AG09319 (cell line): ENCODE measurements around the gene PAQR3.

Experiments
- DNase-seq: peaks from one replicate; pipeline ENCODE4 v3.0.0-alpha.2; 2010; ENCODE audit warnings: low read depth; ENCODE audit errors: extremely low read depth
- TF ChIP-seq, protein P1 (sequence below): IDR thresholded peaks from 2 replicates; pipeline ENCODE4 v1.5.1; 2011; ENCODE audit warnings: low read depth, mild to moderate bottlenecking, inconsistent platforms, low read length, moderate library complexity

Gene PAQR3

DNA sequence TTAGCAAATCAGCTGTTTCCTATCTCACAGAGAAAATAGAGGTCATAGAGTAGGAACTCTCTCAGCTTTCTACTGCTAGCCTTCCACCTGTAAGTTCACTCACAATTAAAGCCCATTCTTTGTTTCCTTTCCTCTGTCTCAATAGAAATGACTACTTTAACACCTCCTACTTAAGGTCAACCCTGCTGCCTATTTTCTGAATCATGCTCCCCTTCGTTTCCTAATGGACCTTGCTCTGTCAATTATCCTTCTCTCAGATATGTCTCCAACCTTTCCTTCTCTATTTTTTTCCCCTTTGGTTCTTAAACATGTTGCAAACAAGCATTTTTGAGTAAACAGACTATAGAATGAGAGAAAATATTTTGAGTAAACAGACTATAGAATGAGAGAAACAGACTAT is 5.1 kb upstream of the PAQR3 start:
- TF ChIP-seq, protein P1, sequence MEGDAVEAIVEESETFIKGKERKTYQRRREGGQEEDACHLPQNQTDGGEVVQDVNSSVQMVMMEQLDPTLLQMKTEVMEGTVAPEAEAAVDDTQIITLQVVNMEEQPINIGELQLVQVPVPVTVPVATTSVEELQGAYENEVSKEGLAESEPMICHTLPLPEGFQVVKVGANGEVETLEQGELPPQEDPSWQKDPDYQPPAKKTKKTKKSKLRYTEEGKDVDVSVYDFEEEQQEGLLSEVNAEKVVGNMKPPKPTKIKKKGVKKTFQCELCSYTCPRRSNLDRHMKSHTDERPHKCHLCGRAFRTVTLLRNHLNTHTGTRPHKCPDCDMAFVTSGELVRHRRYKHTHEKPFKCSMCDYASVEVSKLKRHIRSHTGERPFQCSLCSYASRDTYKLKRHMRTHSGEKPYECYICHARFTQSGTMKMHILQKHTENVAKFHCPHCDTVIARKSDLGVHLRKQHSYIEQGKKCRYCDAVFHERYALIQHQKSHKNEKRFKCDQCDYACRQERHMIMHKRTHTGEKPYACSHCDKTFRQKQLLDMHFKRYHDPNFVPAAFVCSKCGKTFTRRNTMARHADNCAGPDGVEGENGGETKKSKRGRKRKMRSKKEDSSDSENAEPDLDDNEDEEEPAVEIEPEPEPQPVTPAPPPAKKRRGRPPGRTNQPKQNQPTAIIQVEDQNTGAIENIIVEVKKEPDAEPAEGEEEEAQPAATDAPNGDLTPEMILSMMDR = no peak
- no peak for DNase-seq

DNA sequence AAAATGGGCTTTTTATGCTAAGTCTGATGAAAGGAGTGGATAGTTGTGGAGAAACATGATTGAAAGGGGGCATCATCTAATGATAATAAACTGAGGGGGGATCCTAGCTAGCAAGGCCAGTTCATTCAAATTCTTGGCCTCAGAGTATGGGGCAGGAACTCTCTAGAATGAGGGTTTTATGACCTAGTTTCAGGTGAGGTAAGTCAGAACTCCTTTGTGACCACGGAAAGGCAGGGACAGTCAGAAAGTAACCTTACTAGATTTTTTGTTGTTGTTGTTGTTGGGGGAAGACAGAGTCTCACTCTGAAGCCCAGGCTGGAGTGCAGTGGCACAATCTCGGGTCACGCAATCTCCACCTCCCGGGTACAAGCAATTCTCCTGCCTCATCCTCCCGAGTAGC is 1.5 kb upstream of the PAQR3 start:
- TF ChIP-seq, protein P1 = no peak
- DNase-seq = no peak

DNA sequence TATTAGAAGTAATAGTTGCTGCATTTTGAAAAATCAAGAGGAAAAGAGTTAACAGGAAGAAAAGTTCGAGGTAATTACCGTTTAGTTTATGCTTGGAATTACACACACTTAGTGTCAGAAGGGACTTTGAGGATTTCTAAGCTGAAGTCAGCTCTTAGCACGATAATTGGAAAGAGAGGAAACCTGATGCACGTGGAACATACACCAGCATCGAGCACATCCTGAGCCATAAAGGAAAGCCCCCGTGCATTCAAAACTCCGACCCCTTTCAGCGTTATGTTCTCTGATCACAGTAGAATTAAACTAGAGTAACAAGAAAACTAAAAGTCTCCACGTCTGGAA is 400 bp upstream of the PAQR3 start:
- TF ChIP-seq, protein P1 = no peak
- DNase-seq = no peak

DNA sequence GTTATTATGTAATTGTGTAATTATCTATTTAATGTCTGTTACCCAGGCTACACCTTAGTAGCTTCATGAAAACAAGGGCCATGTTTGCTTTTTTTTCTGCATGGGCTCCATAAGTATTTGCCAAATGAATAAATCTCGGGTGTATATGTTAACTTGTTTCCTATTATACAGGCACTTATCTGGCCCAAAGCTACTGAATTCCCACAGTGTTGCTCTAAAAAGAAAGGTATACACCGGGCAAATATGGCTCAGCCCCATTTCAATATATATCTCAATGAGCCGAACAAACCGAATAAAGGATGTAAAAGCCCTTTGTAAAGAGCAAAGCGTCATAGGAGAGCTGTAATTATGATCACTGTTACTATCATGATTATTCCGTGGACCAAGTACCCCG is 767 bp downstream of the PAQR3 start:
- no peak for DNase-seq
- TF ChIP-seq, protein P1 = no peak

DNA sequence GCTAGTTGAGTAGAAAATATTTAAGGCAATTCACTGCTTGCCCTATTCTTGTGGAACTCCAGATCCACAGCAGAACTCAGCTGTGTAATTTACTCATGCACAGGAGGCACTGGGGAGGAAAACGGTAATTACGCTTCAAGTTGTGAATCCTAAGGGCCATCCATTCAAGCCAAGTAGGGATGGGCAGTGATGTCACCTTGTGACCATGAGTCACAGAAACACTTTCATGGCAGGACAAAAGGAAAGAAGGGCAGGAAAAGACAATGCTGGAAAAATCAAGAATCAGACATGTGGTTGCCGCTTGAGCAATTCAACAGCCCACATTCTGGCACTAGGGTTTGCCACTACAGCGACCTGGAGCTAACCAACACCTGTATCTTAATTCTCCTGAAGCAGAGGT is 1.4 kb downstream of the PAQR3 start:
- TF ChIP-seq, protein P1 = no peak
- no peak for DNase-seq

DNA sequence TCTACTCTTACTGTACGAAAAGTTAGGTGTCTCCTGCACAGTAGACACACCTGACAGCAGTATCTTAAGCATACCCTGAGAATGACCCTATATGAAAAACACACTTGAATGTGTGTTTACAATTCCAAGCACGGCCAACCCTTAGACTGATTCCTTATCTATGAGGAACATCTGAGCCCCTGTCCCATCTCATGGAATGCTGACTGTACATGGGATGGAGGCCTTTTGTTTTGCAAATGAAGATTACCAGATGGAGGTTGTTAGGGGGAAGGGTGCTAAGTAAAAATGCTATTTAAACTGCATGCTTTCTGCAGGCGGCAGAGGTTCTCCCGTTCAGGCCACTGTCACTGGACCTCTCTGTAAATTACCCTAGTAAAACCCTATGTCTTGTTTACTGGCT is 2.2 kb downstream of the PAQR3 start:
- TF ChIP-seq, protein P1 = no peak
- no peak for DNase-seq

DNA sequence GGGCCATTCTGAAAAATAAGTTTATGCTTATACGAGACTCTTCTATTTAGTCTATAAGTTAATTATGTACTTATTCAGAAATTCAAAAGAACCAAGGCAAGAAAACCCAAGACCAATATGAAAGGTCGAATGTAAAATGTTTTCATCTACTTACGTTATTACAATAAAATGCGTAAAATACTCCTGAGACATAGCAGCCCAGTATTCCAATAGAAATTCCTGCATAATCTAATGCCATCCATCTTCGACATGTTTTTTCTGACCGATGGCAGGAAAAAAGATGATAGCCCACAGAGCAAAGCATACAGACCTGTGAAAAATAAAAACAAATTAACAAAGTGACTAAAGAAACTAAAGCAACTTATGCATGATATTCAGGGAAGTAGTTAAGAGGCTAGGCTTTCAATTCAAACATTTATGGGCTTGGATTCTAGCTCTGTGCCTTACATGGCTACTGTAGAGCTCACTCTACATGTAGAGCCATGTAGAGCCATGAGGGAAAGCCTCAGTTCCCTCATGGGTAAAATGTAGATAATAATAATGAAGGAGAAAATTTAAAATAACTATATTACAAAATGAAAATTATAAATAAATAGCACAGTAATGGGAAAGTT is 9.1 kb downstream of the PAQR3 start:
- no peak for DNase-seq
- TF ChIP-seq, protein P1 = no peak
